Measurements from ENCODE around the gene KATNAL1.
"Not testable (repeated sequence)": the region's sequence is repeated elsewhere in the genome, so short reads cannot be mapped to it uniquely, and the experiment has no call there.

KATNAL1 gene

GRCh38 chr13:30292325-30292724 lies 15.0 kb downstream of the KATNAL1 start:
- DNase-seq (ENCODE audit: low spot score) = no peak

GRCh38 chr13:30290812-30291436 lies 16.4 kb downstream of the KATNAL1 start:
- DNase-seq (ENCODE audit: low spot score) = no peak

GRCh38 chr13:30289533-30289932 lies 17.8 kb downstream of the KATNAL1 start:
- DNase-seq (ENCODE audit: low spot score) = no peak

- DNase-seq (ENCODE audit: low spot score) = not testable (repeated sequence)
Observed at GRCh38 chr13:30286059-30286458, 21.3 kb downstream of the KATNAL1 start.

GRCh38 chr13:30276178-30276577 lies 31.2 kb downstream of the KATNAL1 start:
- DNase-seq (ENCODE audit: low spot score) = no peak

GRCh38 chr13:30274083-30274482 lies 33.3 kb downstream of the KATNAL1 start:
- no peak for DNase-seq (ENCODE audit: low spot score)

GRCh38 chr13:30270035-30270434 lies 37.3 kb downstream of the KATNAL1 start:
- DNase-seq (ENCODE audit: low spot score) = not testable (repeated sequence)

GRCh38 chr13:30268673-30269072 lies 38.7 kb downstream of the KATNAL1 start:
- no peak for DNase-seq (ENCODE audit: low spot score)

GRCh38 chr13:30266756-30267155 lies 40.6 kb downstream of the KATNAL1 start:
- DNase-seq (ENCODE audit: low spot score) = no peak

GRCh38 chr13:30259149-30259733 lies 48.1 kb downstream of the KATNAL1 start:
- DNase-seq (ENCODE audit: low spot score) = not testable (repeated sequence)

GRCh38 chr13:30257468-30258099 lies 49.8 kb downstream of the KATNAL1 start:
- peak; percentile 48 for DNase-seq (ENCODE audit: low spot score)

GRCh38 chr13:30256713-30257467 lies 50.5 kb downstream of the KATNAL1 start:
- no peak for DNase-seq (ENCODE audit: low spot score)

GRCh38 chr13:30255696-30256095 lies 51.7 kb downstream of the KATNAL1 start:
- peak; percentile 9 for DNase-seq (ENCODE audit: low spot score)

- DNase-seq (ENCODE audit: low spot score) = no peak
Observed at GRCh38 chr13:30253830-30254229, 53.5 kb downstream of the KATNAL1 start.

GRCh38 chr13:30247406-30247805 lies 59.9 kb downstream of the KATNAL1 start:
- no peak for DNase-seq (ENCODE audit: low spot score)

GRCh38 chr13:30241532-30241931 lies 65.8 kb downstream of the KATNAL1 start:
- DNase-seq (ENCODE audit: low spot score) = no peak

- no peak for DNase-seq (ENCODE audit: low spot score)
Observed at GRCh38 chr13:30240608-30241007, 66.7 kb downstream of the KATNAL1 start.

- DNase-seq (ENCODE audit: low spot score) = no peak
Observed at GRCh38 chr13:30235216-30235615, 72.1 kb downstream of the KATNAL1 start.

- DNase-seq (ENCODE audit: low spot score) = no peak
Observed at GRCh38 chr13:30234619-30235162, 72.7 kb downstream of the KATNAL1 start.

GRCh38 chr13:30224732-30225131 lies 82.6 kb downstream of the KATNAL1 start:
- DNase-seq (ENCODE audit: low spot score) = no peak

- DNase-seq (ENCODE audit: low spot score) = no peak
Observed at GRCh38 chr13:30222254-30222653, 85.1 kb downstream of the KATNAL1 start.

GRCh38 chr13:30216111-30216510 lies 91.2 kb downstream of the KATNAL1 start:
- no peak for DNase-seq (ENCODE audit: low spot score)
